DOHH2 (cell line): ENCODE measurements around the gene FMNL2.

Source experiments
- CTCF ChIP-seq: fragments of 200-600 bp; sonication (generic); IDR thresholded peaks from one replicate; pipeline ENCODE4 v1.5.1; 2014; ENCODE audit warnings: antibody characterized with exemption, mild to moderate bottlenecking, low read depth, low read length; ENCODE audit not compliant: poor library complexity, severe bottlenecking
- EZH2phosphoT487 ChIP-seq: fragments of 200-600 bp; sonication (generic); IDR thresholded peaks from 2 replicates; pipeline ENCODE4 v1.6.1; 2017; ENCODE audit warnings: borderline replicate concordance, mild to moderate bottlenecking, antibody characterized with exemption, low read length, moderate library complexity, mixed read lengths

GRCh38 chr2:152320814-152321213 lies 14.2 kb upstream of the FMNL2 start:
- TF ChIP-seq CTCF (no peak), EZH2phosphoT487 (no peak)
